Caco-2 (cell line): Measurements from ENCODE around the gene ZNF771. TPM values are rescaled to one million over a fixed set of nuclear protein-coding genes. Genes with fewer than 3 reads are reported as not detected.

ENCODE experiments used
- BruUV-seq: library from RNA; stranded (reverse); fragments of 400-500 nt; replicated peaks from 2 replicates; lab custom pipeline; 2021; lab: Mats Ljungman, UMichigan
- CTCF ChIA-PET: fragments of 300-600 bp; sonication (Branson Sonifier 250); formaldehyde crosslinking; loops from one replicate; lab custom pipeline; 2022; ENCODE audit warnings: antibody characterized with exemption; lab: Charles Lee
- POLR2A ChIA-PET: fragments of 300-600 bp; sonication (Branson Sonifier 250); formaldehyde crosslinking; loops from one replicate; lab custom pipeline; 2022; ENCODE audit warnings: antibody characterized with exemption; lab: Charles Lee
- DNase-seq, 2 experiments: peaks; one replicate each; pipeline versions ENCODE4 v3.0.0 to v3.0.0-alpha.2; 2020 to 2022
- H3K27me3 ChIP-seq: replicated peaks from 2 replicates; pipeline ENCODE4 v1.6.0; 2011; ENCODE audit warnings: low read length; ENCODE audit not compliant: control insufficient read depth, insufficient read depth
- H3K36me3 ChIP-seq: 2 replicates; pipeline ENCODE4 v1.5.1; 2011; ENCODE audit warnings: low read length; ENCODE audit not compliant: control insufficient read depth, insufficient read depth
- H3K4me1 ChIP-seq: fragments of 250-450 bp; sonication (Bioruptor Pico); 2 replicates; pipeline ENCODE4 v1.5.1; 2020; ENCODE audit warnings: mild to moderate bottlenecking
- H3K4me3 ChIP-seq: 2 replicates; pipeline ENCODE4 v1.5.1; 2011; ENCODE audit warnings: low read depth, mild to moderate bottlenecking, control low read depth, low read length
- H3K9me3 ChIP-seq: fragments of 250-450 bp; sonication (Bioruptor Pico); 2 replicates; pipeline ENCODE4 v1.5.1; 2020; ENCODE audit warnings: mild to moderate bottlenecking, moderate library complexity
- H3K27ac Mint-ChIP-seq: one replicate; pipeline ENCODE4 v1.8.0; 2022; ENCODE audit warnings: mixed read lengths; ENCODE audit not compliant: unreplicated experiment
- H3K27me3 Mint-ChIP-seq: one replicate; pipeline ENCODE4 v1.8.0; 2022; ENCODE audit warnings: mixed read lengths; ENCODE audit not compliant: insufficient read depth, unreplicated experiment
- H3K36me3 Mint-ChIP-seq: one replicate; pipeline ENCODE4 v1.8.0; 2022; ENCODE audit warnings: mild to moderate bottlenecking, mixed read lengths; ENCODE audit not compliant: insufficient read depth, unreplicated experiment
- H3K4me1 Mint-ChIP-seq: one replicate; pipeline ENCODE4 v1.8.0; 2022; ENCODE audit warnings: low read depth, mixed read lengths; ENCODE audit not compliant: unreplicated experiment
- H3K4me3 Mint-ChIP-seq: one replicate; pipeline ENCODE4 v1.8.0; 2022; ENCODE audit warnings: mild to moderate bottlenecking, moderate library complexity, mixed read lengths; ENCODE audit not compliant: unreplicated experiment
- H3K9me3 Mint-ChIP-seq: one replicate; pipeline ENCODE4 v1.8.0; 2022; ENCODE audit warnings: mixed read lengths; ENCODE audit not compliant: unreplicated experiment
- CTCF ChIP-seq, 2 experiments: fragments of 200-600 bp in 1 of 2; IDR thresholded peaks; 1 replicate in 1 of 2; 2 replicates in 1 of 2; pipeline versions ENCODE4 v1.5.1 to v1.8.0; 2011 to 2022; ENCODE audit warnings: antibody characterized with exemption in 1 of 2, control low read depth in 1 of 2, inconsistent platforms in 1 of 2, low read depth in 1 of 2, low read length in 1 of 2, mild to moderate bottlenecking in 1 of 2, moderate library complexity in 1 of 2; ENCODE audit not compliant: insufficient read depth in 1 of 2, severe bottlenecking in 1 of 2, unreplicated experiment in 1 of 2
- intact Hi-C: fragments of 100-400 bp; cut with micrococcal nuclease; formaldehyde crosslinking; loops from one replicate; pipeline ENCODE4 v1.10.0; 2022; ENCODE audit not compliant: unreplicated experiment
- total RNA-seq: library from RNA; stranded (reverse); gene quantifications from 2 replicates; pipeline ENCODE4 v1.2.3, GENCODE V29; 2022

ZNF771 gene
- total RNA-seq, 1 experiment from 2014 or later: 5.8 TPM

- CTCF ChIA-PET: interaction anchor here (0.6 to 2.2 kb wide), 17 partner anchors 9 to 755 kb away, joined by 3 to 49 read pairs (median 4); partner anchors contain the start of genes CD2BP2, DCTPP1, PRR14 and TBC1D10B
- peaks cover 1% of the 10 kb centered on the region for H3K36me3 ChIP-seq
- POLR2A ChIA-PET: interaction anchor here (0.6 to 1.6 kb wide), 14 partner anchors 9 to 240 kb away, joined by 3 to 27 read pairs (median 5); partner anchors contain the start of genes DCTPP1, FBRS, SEPHS2 and ZNF48
- no TSS peak for BruUV-seq
- Mint-ChIP-seq H3K27ac (no peak overlapping the region), H3K4me3 (peak overlapping the region; percentile 60), H3K27me3 (no peaks in the 10 kb centered on the region), H3K9me3 (no peaks in the 10 kb centered on the region), H3K4me1 (peaks cover 16% of the 10 kb centered on the region), H3K36me3 (peaks cover 47% of the 10 kb centered on the region)
- H3K4me1 ChIP-seq: peaks cover 11% of the 10 kb centered on the region; the same call in 1 of the 2 replicates
- H3K9me3 ChIP-seq: no peaks in the 10 kb centered on the region
- no peak for DNase-seq
- TF ChIP-seq CTCF (IDR thresholded peaks at IDR 0.05; ENCODE audit: insufficient read depth in 1 of 2, low read depth in 1 of 2, low read length in 1 of 2, severe bottlenecking in 1 of 2, unreplicated experiment in 1 of 2): no peak
- no peaks in the 10 kb centered on the region for H3K27me3 ChIP-seq
- intact Hi-C loops: no loop called here
- H3K4me3 ChIP-seq: peak overlapping the region; percentile 93
These were observed 11.2 kb downstream of the ZNF771 start for GRCh38 chr16:30418350-30419181.

GRCh38 chr16:30421010-30421409, 13.6 kb downstream of the ZNF771 start:
- Mint-ChIP-seq H3K4me1 (peaks cover 13% of the 10 kb centered on the region), H3K27ac (no peak overlapping the region), H3K36me3 (peaks cover 64% of the 10 kb centered on the region), H3K4me3 (no peak overlapping the region), H3K9me3 (no peaks in the 10 kb centered on the region), H3K27me3 (no peaks in the 10 kb centered on the region)
- Histone ChIP-seq H3K4me1 (peaks cover 11% of the 10 kb centered on the region; the same call in 1 of the 2 replicates), H3K9me3 (no peaks in the 10 kb centered on the region), H3K4me3 (no peak overlapping the region), H3K36me3 (peaks cover 1% of the 10 kb centered on the region; the same call in 1 of the 2 replicates), H3K27me3 (no peaks in the 10 kb centered on the region)
- no peak for DNase-seq
- intact Hi-C loops: no loop called here
- ChIA-PET POLR2A (no interaction called here), CTCF (interaction anchor here (1.3 kb wide), 1 partner anchor 9 kb away, joined by 4 read pairs; the partner anchor contains the start of gene DCTPP1)
- BruUV-seq: no TSS peak
- TF ChIP-seq CTCF (IDR thresholded peaks at IDR 0.05; ENCODE audit: insufficient read depth in 1 of 2, low read depth in 1 of 2, low read length in 1 of 2, severe bottlenecking in 1 of 2, unreplicated experiment in 1 of 2): no peak

GRCh38 chr16:30428055-30428454, 20.6 kb downstream of the ZNF771 start:
- BruUV-seq: no TSS peak
- intact Hi-C loops: no loop called here
- no peak for DNase-seq
- Histone ChIP-seq H3K27me3 (no peaks in the 10 kb centered on the region), H3K4me3 (no peak overlapping the region), H3K9me3 (no peaks in the 10 kb centered on the region), H3K36me3 (no peaks in the 10 kb centered on the region; the same call in 1 of the 2 replicates), H3K4me1 (peaks cover 16% of the 10 kb centered on the region)
- Mint-ChIP-seq H3K36me3 (peaks cover 44% of the 10 kb centered on the region), H3K27ac (no peak overlapping the region), H3K27me3 (no peaks in the 10 kb centered on the region), H3K4me3 (no peak overlapping the region), H3K4me1 (no peaks in the 10 kb centered on the region), H3K9me3 (no peaks in the 10 kb centered on the region)
- TF ChIP-seq CTCF (IDR thresholded peaks at IDR 0.05; ENCODE audit: insufficient read depth in 1 of 2, low read depth in 1 of 2, low read length in 1 of 2, severe bottlenecking in 1 of 2, unreplicated experiment in 1 of 2): no peak
- POLR2A ChIA-PET: no interaction called here
- CTCF ChIA-PET: no interaction called here
